Liver (tissue), 3 donors: ENCODE data around the gene PGBD4.

ENCODE experiments used
- CTCF ChIP-seq: fragments of 150-350 bp; IDR thresholded peaks from 2 replicates; pipeline ENCODE4 v1.5.1; 2017; ENCODE audit warnings: improper control_type of control experiment, low read depth, low read length; ENCODE audit not compliant: missing input control
- EGR1 ChIP-seq, 2 donors: IDR thresholded peaks; 2 replicates each; pipeline ENCODE4 v1.6.1; 2016 to 2018; ENCODE audit warnings: antibody characterized with exemption in 2 of 2, low read depth in 2 of 2
- JUND ChIP-seq, 2 donors: IDR thresholded peaks; 2 replicates each; pipeline ENCODE4 v1.6.1; 2016; ENCODE audit warnings: antibody characterized with exemption in 2 of 2
- MAX ChIP-seq: IDR thresholded peaks from 2 replicates; pipeline ENCODE4 v1.6.1; 2016; ENCODE audit warnings: antibody characterized with exemption
- RAD21 ChIP-seq, 2 donors: IDR thresholded peaks; 2 replicates each; pipeline ENCODE4 v1.6.1; 2016; ENCODE audit warnings: antibody characterized with exemption in 2 of 2, mild to moderate bottlenecking in 2 of 2
- REST ChIP-seq: IDR thresholded peaks from 2 replicates; pipeline ENCODE4 v1.6.1; 2016; ENCODE audit warnings: antibody characterized with exemption, mild to moderate bottlenecking
- RXRA ChIP-seq, 2 donors: IDR thresholded peaks; 2 replicates each; pipeline ENCODE4 v1.6.1; 2017 to 2018; ENCODE audit warnings: antibody characterized with exemption in 2 of 2, mild to moderate bottlenecking in 1 of 2
- TAF1 ChIP-seq: conservative IDR thresholded peaks from 2 replicates; pipeline ENCODE4 v1.6.1; 2016; ENCODE audit warnings: antibody characterized with exemption, mild to moderate bottlenecking
- YY1 ChIP-seq: IDR thresholded peaks from 2 replicates; pipeline ENCODE4 v1.6.1; 2016; ENCODE audit warnings: antibody characterized with exemption, mild to moderate bottlenecking
- ZBTB33 ChIP-seq: IDR thresholded peaks from 2 replicates; pipeline ENCODE4 v1.6.1; 2016; ENCODE audit warnings: antibody characterized with exemption
- donor health status: healthy.
- donor health status: healthy.

- TF ChIP-seq CTCF (no peak), RAD21 (IDR thresholded peaks at IDR 0.05) (no peak), REST (no peak), EGR1 (IDR thresholded peaks at IDR 0.05; ENCODE audit: low read depth in 2 of 2) (no peak), TAF1 (no peak), YY1 (no peak), RXRA (IDR thresholded peaks at IDR 0.05) (no peak), MAX (no peak), ZBTB33 (no peak), JUND (IDR thresholded peaks at IDR 0.05) (no peak)
Observed at GRCh38 chr15:34054081-34054707, 47.7 kb upstream of the PGBD4 start.
